Upper lobe of left lung (tissue), 4 donors: Measurements from ENCODE around the gene CTNNAL1.

ENCODE experiments used
- EP300 ChIP-seq, 4 donors: sonication (generic); formaldehyde crosslinking; IDR thresholded peaks; one replicate each; pipeline ENCODE4 v1.5.1; 2017; ENCODE audit warnings: antibody characterized with exemption in 4 of 4, control low read depth in 2 of 4
- POLR2A ChIP-seq, 4 donors: fragments of 450-650 bp; IDR thresholded peaks; one replicate each; pipeline ENCODE4 v1.5.1; 2016 to 2017; ENCODE audit warnings: antibody characterized with exemption in 4 of 4, mild to moderate bottlenecking in 2 of 4
- TF ChIP-seq, protein P1 (sequence below), 6 experiments: fragments of 450-650 bp in 4 of 6; fragments of 200-600 bp in 2 of 6; sonication (generic) in 2 of 6; IDR thresholded peaks; one replicate each; pipeline ENCODE4 v1.5.1; 2016 to 2019; ENCODE audit warnings: antibody characterized with exemption in 6 of 6

DNA sequence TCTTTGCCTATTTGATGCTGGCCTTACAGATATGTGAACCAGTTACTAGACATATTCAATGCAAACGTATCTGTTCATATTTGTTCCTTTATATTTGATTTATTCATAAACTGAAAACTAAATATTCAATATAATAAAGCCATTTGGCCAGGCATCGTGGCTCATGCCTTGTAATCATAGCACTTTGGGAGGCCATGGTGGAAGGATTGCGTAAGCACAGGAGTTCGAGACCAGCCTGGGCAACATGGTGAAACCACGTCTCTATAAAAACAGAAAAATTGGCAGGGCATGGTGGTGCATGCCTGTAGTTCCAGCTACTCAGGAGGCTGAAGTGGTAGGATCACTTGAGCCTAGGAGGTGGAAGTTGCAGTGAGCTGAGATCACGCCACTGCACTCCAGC, 49.2 kb upstream of the CTNNAL1 start:
- TF ChIP-seq POLR2A (IDR thresholded peaks at IDR 0.05): no peak
- TF ChIP-seq, protein P1, sequence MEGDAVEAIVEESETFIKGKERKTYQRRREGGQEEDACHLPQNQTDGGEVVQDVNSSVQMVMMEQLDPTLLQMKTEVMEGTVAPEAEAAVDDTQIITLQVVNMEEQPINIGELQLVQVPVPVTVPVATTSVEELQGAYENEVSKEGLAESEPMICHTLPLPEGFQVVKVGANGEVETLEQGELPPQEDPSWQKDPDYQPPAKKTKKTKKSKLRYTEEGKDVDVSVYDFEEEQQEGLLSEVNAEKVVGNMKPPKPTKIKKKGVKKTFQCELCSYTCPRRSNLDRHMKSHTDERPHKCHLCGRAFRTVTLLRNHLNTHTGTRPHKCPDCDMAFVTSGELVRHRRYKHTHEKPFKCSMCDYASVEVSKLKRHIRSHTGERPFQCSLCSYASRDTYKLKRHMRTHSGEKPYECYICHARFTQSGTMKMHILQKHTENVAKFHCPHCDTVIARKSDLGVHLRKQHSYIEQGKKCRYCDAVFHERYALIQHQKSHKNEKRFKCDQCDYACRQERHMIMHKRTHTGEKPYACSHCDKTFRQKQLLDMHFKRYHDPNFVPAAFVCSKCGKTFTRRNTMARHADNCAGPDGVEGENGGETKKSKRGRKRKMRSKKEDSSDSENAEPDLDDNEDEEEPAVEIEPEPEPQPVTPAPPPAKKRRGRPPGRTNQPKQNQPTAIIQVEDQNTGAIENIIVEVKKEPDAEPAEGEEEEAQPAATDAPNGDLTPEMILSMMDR (IDR thresholded peaks at IDR 0.05): no peak
- TF ChIP-seq EP300 (IDR thresholded peaks at IDR 0.05): no peak
